ENCODE results near the gene ABLIM1. TPM values are rescaled to one million over a fixed set of nuclear protein-coding genes. Genes with fewer than 3 reads are reported as not detected.

ABLIM1 gene
- total and polyA plus RNA-seq, 3 donors from 2014 or later = 90.0 to 137 (median 128) TPM

DNA sequence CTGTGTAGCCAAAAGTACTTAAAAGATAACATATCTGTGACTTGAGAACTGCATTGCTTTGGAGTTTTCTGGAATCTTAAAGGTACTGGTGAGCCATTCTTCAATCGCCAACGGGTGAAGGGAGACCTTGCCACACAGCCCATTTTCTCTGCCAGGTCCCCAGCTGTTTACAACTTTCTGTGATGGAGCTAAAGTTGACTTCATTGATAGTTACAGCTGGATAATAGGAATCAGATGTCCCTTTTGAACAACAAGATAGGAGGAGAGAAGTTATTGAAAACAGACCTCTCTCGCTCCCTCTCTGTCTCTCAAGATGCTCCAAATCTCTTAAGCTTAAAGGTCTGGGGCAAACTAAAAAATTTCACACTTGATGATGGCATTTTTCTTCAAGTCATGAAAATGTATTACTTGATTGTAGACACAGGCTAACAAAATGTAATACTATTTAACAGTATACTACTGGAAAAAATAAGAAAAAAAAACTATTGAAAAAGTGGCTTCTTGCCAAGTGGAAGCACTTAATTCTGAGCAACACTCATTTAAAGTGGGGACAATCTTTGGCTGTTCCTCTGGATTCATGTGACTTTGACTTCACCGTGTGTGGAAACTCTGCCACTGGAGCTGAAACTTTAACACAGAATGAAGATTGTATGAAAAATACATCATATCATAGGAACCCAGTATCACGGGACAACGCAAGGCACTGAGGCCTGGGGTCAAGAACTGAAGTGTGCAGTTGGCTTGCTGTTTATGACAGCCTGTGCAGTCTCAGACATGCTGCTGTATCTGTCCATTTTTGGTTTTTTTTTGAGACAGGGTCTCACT is 175.4 kb downstream of the ABLIM1 start:
- intact Hi-C loops (cut with DNase I; ENCODE audit: low total_unique reads) = no loop called here
- no peaks in the 10 kb centered on the region for H3K9me3 ChIP-seq
- 55 to 57% methylated on average over 6 of the region's 6 CpGs for WGBS, 2 donors
- H3K4me1 ChIP-seq = peaks cover 52% of the 10 kb centered on the region
- DNase-seq = peak; percentile 31
- no peaks in the 10 kb centered on the region for H3K27me3 ChIP-seq
- peak overlapping the region; percentile 74 to 83 for H3K27ac ChIP-seq
- no peaks in the 10 kb centered on the region for H3K36me3 ChIP-seq (ENCODE audit: low read depth, missing control alignments)
- TF ChIP-seq, protein P1, sequence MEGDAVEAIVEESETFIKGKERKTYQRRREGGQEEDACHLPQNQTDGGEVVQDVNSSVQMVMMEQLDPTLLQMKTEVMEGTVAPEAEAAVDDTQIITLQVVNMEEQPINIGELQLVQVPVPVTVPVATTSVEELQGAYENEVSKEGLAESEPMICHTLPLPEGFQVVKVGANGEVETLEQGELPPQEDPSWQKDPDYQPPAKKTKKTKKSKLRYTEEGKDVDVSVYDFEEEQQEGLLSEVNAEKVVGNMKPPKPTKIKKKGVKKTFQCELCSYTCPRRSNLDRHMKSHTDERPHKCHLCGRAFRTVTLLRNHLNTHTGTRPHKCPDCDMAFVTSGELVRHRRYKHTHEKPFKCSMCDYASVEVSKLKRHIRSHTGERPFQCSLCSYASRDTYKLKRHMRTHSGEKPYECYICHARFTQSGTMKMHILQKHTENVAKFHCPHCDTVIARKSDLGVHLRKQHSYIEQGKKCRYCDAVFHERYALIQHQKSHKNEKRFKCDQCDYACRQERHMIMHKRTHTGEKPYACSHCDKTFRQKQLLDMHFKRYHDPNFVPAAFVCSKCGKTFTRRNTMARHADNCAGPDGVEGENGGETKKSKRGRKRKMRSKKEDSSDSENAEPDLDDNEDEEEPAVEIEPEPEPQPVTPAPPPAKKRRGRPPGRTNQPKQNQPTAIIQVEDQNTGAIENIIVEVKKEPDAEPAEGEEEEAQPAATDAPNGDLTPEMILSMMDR (IDR thresholded peaks at IDR 0.05) = no peak
- H3K4me3 ChIP-seq = no peak overlapping the region

DNA sequence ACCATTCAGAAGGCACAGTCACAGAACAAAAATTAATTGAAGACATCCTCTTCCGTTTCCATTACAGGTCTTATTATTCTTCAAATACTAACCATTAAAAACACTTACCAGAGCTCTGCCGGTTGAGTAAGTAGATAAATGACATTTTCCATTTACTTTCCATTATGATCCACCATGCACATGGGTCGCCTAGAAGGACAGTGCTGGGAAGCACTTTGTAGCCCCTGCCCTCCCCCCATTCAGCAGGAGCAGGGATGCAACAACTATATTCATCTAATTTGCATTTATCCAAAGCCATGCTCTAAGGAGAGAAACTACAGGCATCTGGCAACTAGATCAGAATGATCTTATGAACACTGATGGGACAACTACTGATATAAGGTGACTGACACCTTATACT is 177.0 kb downstream of the ABLIM1 start:
- 77 to 83% methylated on average over 3 of the region's 3 CpGs for WGBS, 2 donors
- Histone ChIP-seq H3K9me3 (no peaks in the 10 kb centered on the region), H3K27ac (peak overlapping the region in 1 of 2 donors; percentile 83), H3K4me1 (peaks cover 43% of the 10 kb centered on the region), H3K4me3 (no peak overlapping the region), H3K36me3 (ENCODE audit: low read depth, missing control alignments) (no peaks in the 10 kb centered on the region), H3K27me3 (no peaks in the 10 kb centered on the region)
- intact Hi-C loops (cut with DNase I; ENCODE audit: low total_unique reads) = no loop called here
- TF ChIP-seq, protein P1 (IDR thresholded peaks at IDR 0.05) = no peak
- no peak for TF ChIP-seq POLR2A (IDR thresholded peaks at IDR 0.05)
- no peak for DNase-seq

DNA sequence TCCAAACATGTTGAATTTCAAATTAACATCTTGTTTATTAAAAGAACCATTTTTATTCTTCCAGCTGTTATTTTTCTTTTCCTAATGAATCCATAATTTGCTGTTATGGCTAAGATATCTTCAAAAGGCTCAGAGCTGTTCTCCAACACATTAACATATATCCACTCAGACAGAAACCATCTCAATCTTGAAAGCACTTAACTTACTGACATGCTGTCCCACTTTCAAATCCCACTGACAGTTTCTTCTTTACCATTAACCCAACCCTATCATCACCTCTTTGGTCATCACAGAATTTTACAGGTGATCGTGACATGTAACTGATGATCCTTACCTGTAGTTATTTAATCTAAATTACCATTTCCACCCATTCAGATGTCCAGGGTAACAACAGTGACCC is 178.2 kb downstream of the ABLIM1 start:
- Histone ChIP-seq H3K9me3 (no peaks in the 10 kb centered on the region), H3K27me3 (no peaks in the 10 kb centered on the region), H3K4me1 (peaks cover 32% of the 10 kb centered on the region), H3K27ac (peak overlapping the region; percentile 21 to 83), H3K4me3 (no peak overlapping the region), H3K36me3 (ENCODE audit: low read depth, missing control alignments) (no peaks in the 10 kb centered on the region)
- TF ChIP-seq, protein P1 (IDR thresholded peaks at IDR 0.05) = no peak
- no peak for TF ChIP-seq POLR2A (IDR thresholded peaks at IDR 0.05)
- intact Hi-C loops (cut with DNase I; ENCODE audit: low total_unique reads) = no loop called here
- no peak for DNase-seq
- WGBS, 2 donors = 88 to 94% methylated on average over 1 of the region's 1 CpG

GRCh38 chr10:114479307-114479706 is 178.8 kb downstream of the ABLIM1 start:
- no peaks in the 10 kb centered on the region for H3K9me3 ChIP-seq
- no peaks in the 10 kb centered on the region for H3K27me3 ChIP-seq
- intact Hi-C loops (cut with DNase I; ENCODE audit: low total_unique reads) = no loop called here
- 26 to 31% methylated on average over 6 of the region's 6 CpGs for WGBS, 2 donors
- peak overlapping the region; percentile 21 to 83 for H3K27ac ChIP-seq
- peaks cover 28% of the 10 kb centered on the region for H3K4me1 ChIP-seq
- H3K4me3 ChIP-seq = no peak overlapping the region
- DNase-seq = peak; percentile 50
- no peaks in the 10 kb centered on the region for H3K36me3 ChIP-seq (ENCODE audit: low read depth, missing control alignments)
- TF ChIP-seq, protein P1 (IDR thresholded peaks at IDR 0.05) = no peak
- no peak for TF ChIP-seq POLR2A (IDR thresholded peaks at IDR 0.05)

DNA sequence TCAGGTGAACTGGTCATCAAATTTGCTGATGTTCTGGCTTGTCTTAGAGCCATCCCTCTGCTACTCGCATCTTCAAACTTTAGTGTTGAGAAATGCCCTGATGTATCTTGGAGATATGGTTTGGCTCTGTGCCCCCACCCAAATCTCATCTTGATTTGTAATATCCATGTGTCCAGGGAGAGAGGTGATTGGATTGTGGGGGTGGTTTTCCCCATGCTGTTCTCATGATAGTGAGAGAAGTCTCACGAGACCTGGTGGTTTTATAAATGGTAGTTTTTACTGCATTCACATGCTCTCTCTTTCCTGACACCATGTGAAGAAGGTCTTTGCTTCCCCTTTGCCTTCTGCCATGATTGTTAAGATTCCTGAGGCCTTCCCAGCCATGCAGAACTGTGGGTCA is 179.8 kb downstream of the ABLIM1 start:
- Histone ChIP-seq H3K27me3 (no peaks in the 10 kb centered on the region), H3K9me3 (no peaks in the 10 kb centered on the region), H3K27ac (peak overlapping the region; percentile 28 to 83), H3K36me3 (ENCODE audit: low read depth, missing control alignments) (no peaks in the 10 kb centered on the region), H3K4me3 (no peak overlapping the region), H3K4me1 (peaks cover 19% of the 10 kb centered on the region)
- TF ChIP-seq POLR2A (IDR thresholded peaks at IDR 0.05) = no peak
- TF ChIP-seq, protein P1 (IDR thresholded peaks at IDR 0.05) = no peak
- WGBS, 2 donors = 82 to 83% methylated on average over 2 of the region's 2 CpGs
- DNase-seq = no peak
- intact Hi-C loops (cut with DNase I; ENCODE audit: low total_unique reads) = no loop called here

Measured in testis (tissue), 3 donors.